Measurements from ENCODE around the gene MRTFA. TPM values are rescaled to one million over a fixed set of nuclear protein-coding genes. Genes with fewer than 3 reads are reported as not detected.

MRTFA gene
- total RNA-seq, 4 donors from 2014 or later, result 81.6 to 109 (median 94.5) TPM

DNA sequence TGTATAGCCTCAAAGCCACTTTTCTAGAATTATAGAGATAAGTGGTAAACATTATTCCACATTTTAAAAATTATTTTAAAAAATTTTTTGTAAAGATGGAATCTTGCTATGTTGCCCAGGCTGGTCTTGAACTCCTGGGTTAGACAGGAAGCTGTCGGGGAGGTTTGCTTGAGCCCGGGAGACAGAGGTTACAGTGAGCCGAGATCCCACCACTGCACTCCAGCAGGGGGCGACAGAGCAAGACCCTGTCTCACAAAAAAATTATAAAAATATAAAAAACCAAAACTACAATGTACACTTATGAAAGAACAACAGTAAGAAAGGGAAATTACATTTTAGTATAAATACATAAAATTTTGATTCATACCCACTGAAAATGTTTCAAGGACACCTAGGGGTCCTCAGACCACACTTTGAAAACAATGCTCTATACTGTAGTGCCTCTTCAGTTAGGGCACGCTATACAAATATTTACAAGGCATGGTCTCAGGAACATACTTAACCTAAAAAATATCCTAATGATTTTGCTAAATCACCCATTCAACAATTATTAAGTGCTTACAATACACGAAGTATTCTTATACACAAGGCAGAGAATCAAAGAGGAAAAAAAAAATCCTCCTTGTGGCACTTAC lies 111.2 kb downstream of the MRTFA start:
- no peaks in the 10 kb centered on the region for H3K9me3 ChIP-seq
- WGBS, result 45% methylated on average over 6 of the region's 6 CpGs
- no peak overlapping the region for H3K27ac ChIP-seq
- H3K27me3 ChIP-seq, result no peaks in the 10 kb centered on the region
- H3K36me3 ChIP-seq, result no peaks in the 10 kb centered on the region
- H3K4me1 ChIP-seq, result peaks cover 10% of the 10 kb centered on the region
- TF ChIP-seq EP300 (IDR thresholded peaks at IDR 0.05) (no peak), POLR2A (IDR thresholded peaks at IDR 0.05) (no peak), POLR2AphosphoS5 (IDR thresholded peaks at IDR 0.05) (no peak)
- TF ChIP-seq, protein P1, sequence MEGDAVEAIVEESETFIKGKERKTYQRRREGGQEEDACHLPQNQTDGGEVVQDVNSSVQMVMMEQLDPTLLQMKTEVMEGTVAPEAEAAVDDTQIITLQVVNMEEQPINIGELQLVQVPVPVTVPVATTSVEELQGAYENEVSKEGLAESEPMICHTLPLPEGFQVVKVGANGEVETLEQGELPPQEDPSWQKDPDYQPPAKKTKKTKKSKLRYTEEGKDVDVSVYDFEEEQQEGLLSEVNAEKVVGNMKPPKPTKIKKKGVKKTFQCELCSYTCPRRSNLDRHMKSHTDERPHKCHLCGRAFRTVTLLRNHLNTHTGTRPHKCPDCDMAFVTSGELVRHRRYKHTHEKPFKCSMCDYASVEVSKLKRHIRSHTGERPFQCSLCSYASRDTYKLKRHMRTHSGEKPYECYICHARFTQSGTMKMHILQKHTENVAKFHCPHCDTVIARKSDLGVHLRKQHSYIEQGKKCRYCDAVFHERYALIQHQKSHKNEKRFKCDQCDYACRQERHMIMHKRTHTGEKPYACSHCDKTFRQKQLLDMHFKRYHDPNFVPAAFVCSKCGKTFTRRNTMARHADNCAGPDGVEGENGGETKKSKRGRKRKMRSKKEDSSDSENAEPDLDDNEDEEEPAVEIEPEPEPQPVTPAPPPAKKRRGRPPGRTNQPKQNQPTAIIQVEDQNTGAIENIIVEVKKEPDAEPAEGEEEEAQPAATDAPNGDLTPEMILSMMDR (IDR thresholded peaks at IDR 0.05), result peak; percentile 32 to 56
- no peak overlapping the region for H3K4me3 ChIP-seq
- no peak for DNase-seq (ENCODE audit: low spot score in 2 of 2)

DNA sequence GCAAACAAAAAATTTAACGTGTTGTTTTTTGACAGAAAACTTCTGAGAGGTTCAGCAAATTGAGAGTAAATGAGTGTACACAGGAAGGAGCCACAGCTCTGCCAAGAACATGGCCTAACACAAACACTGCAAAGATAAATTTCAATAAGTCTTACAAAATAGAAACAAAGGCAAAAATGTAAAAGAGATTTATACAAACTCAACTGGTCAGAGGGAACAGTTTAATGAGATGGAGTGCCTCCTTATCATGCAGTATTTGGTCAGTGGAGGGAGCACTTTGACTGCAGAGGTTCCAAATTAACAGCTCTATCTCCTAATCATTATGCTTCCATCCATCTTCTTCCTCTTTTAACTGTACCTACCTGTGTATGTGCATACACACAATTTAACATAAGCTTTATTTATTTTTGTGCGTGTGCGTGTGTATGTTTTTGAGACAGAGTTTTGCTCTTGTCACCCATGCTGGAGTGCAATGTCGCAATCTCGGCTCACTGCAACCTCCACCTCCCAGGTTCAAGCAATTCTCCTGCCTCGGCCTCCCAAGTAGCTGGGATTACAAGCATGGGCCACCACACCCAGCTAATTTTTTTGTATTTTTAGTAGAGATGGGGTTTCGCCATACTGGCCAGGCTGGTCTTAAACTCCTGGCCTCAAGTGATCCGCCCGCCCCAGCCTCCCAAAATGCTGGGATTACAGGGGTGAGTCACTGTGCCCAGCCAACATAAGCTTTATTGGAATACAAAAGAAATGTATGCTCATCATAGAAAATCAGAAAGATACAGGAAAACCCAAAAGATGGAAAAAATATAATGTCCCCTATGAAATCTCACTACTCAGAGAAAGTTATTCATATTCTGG lies 111.9 kb downstream of the MRTFA start:
- Histone ChIP-seq H3K27ac (no peak overlapping the region), H3K36me3 (no peaks in the 10 kb centered on the region), H3K9me3 (no peaks in the 10 kb centered on the region), H3K4me1 (peaks cover 12% of the 10 kb centered on the region), H3K27me3 (no peaks in the 10 kb centered on the region), H3K4me3 (no peak overlapping the region)
- 88% methylated on average over 9 of the region's 9 CpGs for WGBS
- no peak for TF ChIP-seq POLR2AphosphoS5 (IDR thresholded peaks at IDR 0.05)
- TF ChIP-seq POLR2A (IDR thresholded peaks at IDR 0.05), result no peak
- no peak for TF ChIP-seq EP300 (IDR thresholded peaks at IDR 0.05)
- TF ChIP-seq, protein P1 (IDR thresholded peaks at IDR 0.05), result no peak
- DNase-seq (ENCODE audit: low spot score in 2 of 2), result no peak

DNA sequence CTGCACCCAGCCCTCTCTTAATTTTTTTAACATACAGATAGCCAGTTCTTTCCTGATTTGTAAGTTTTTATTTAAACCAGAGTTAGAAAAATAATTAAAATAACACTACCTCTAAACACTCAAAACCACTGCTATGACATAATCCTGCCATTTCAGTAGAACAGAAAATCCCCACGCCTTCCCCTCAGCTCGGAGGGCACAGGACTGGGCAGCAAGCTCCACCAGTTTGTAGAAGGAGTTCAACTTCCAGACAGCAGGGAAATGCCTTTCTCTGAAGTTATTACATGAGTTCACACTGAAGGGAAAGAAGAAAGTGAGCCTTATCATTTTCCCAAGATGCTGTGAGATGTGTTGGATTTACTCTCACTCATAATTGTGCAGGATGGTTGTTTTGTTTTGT lies 114.4 kb downstream of the MRTFA start:
- WGBS, result 86% methylated on average over 2 of the region's 2 CpGs
- Histone ChIP-seq H3K36me3 (no peaks in the 10 kb centered on the region), H3K27me3 (no peaks in the 10 kb centered on the region), H3K4me1 (peaks cover 15% of the 10 kb centered on the region), H3K4me3 (no peak overlapping the region), H3K27ac (no peak overlapping the region), H3K9me3 (no peaks in the 10 kb centered on the region)
- DNase-seq (ENCODE audit: low spot score in 2 of 2), result no peak
- TF ChIP-seq EP300 (IDR thresholded peaks at IDR 0.05), result no peak
- no peak for TF ChIP-seq POLR2A (IDR thresholded peaks at IDR 0.05)
- TF ChIP-seq, protein P1 (IDR thresholded peaks at IDR 0.05), result no peak
- no peak for TF ChIP-seq POLR2AphosphoS5 (IDR thresholded peaks at IDR 0.05)

DNA sequence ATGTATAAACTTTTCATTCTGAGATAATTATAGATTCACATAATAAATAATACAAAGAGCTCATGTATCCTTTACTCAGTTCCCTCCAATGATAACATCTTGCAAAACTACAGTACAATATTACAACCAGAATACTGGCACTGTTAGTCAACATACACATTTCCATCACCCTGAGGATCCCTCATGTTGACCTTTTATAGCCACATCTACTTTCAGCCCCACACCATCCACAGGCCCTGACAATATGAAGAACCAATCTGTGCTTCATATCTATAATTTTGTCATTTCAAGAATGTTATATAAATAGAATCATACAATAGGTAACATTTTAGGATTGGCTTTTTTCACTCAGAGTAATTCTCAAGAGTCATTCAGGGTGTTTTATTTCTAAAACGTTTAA lies 115.5 kb downstream of the MRTFA start:
- Histone ChIP-seq H3K36me3 (no peaks in the 10 kb centered on the region), H3K4me3 (no peak overlapping the region), H3K9me3 (no peaks in the 10 kb centered on the region), H3K27me3 (no peaks in the 10 kb centered on the region), H3K27ac (no peak overlapping the region), H3K4me1 (peaks cover 15% of the 10 kb centered on the region)
- WGBS, result 86% methylated on average over 1 of the region's 1 CpG
- DNase-seq (ENCODE audit: low spot score in 2 of 2), result no peak
- no peak for TF ChIP-seq EP300 (IDR thresholded peaks at IDR 0.05)
- no peak for TF ChIP-seq POLR2A (IDR thresholded peaks at IDR 0.05)
- TF ChIP-seq POLR2AphosphoS5 (IDR thresholded peaks at IDR 0.05), result no peak
- TF ChIP-seq, protein P1 (IDR thresholded peaks at IDR 0.05), result no peak

DNA sequence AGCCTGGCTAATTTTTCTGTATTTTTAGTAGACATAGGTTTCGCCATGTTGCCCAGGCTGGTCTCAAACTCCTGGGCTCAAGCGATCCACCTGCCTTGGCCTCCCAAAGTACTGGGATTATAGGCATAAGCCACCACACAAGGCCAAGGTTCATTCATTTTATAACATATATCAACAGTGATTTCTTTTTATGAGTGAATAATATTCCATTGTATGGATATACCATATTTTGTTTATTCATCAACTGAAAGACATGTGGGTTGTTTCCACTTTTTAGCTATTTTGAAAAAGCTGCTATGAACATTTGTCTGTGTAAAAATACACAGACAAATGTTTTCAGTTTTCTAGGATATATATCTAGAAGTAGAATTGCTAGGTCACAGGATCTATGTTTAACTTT lies 116.0 kb downstream of the MRTFA start:
- peaks cover 15% of the 10 kb centered on the region for H3K4me1 ChIP-seq
- TF ChIP-seq POLR2A (IDR thresholded peaks at IDR 0.05), result no peak
- TF ChIP-seq, protein P1 (IDR thresholded peaks at IDR 0.05), result no peak
- TF ChIP-seq EP300 (IDR thresholded peaks at IDR 0.05), result no peak
- TF ChIP-seq POLR2AphosphoS5 (IDR thresholded peaks at IDR 0.05), result no peak
- no peak for DNase-seq (ENCODE audit: low spot score in 2 of 2)
- no peaks in the 10 kb centered on the region for H3K9me3 ChIP-seq
- WGBS, result 98% methylated on average over 2 of the region's 2 CpGs
- no peak overlapping the region for H3K27ac ChIP-seq
- H3K27me3 ChIP-seq, result no peaks in the 10 kb centered on the region
- no peak overlapping the region for H3K4me3 ChIP-seq
- no peaks in the 10 kb centered on the region for H3K36me3 ChIP-seq
